Epithelial cell of proximal tubule (primary cell): ENCODE results near the gene ASCC2. TPM values are rescaled to one million over a fixed set of nuclear protein-coding genes. Genes with fewer than 3 reads are reported as not detected.

ENCODE experiments used
- DNase-seq: peaks from one replicate; pipeline ENCODE4 v3.0.0-alpha.2; 2011; ENCODE audit warnings: low read depth
- H3K4me3 ChIP-seq: 2 replicates; pipeline ENCODE4 v1.5.1; 2011; ENCODE audit warnings: low read depth, mild to moderate bottlenecking, low read length
- total RNA-seq: library from RNA; depleted of rRNA; stranded (reverse); fragments of >200 nt; gene quantifications from 2 replicates; pipeline ENCODE4 v1.2.3, GENCODE V29; 2015
- TF ChIP-seq, protein P1 (sequence below): conservative IDR thresholded peaks from 2 replicates; pipeline ENCODE4 v1.5.1; 2012; ENCODE audit warnings: low read depth, mild to moderate bottlenecking, low read length

Gene ASCC2
- total RNA-seq, 1 donor from 2014 or later = 24.0 TPM

DNA sequence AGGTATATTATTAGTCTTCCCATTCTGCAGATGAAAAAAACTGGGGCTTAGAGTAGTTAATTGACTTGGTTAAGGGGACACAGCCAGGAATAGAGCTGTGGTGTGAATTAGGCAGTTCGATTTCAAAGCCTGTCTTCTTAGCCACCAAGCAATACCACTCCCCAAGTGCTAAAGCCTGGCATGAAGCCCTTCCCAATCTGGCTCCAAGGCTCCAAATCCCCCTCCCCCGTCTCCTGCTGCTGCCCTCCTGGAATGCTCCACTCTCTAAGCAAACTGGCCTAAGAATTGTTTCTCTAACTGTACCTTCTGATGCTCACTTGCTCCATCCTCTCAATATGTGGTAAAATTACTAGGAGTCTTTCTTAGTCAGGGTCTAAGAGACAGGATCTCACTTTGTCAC is 18.6 kb downstream of the ASCC2 start:
- TF ChIP-seq, protein P1, sequence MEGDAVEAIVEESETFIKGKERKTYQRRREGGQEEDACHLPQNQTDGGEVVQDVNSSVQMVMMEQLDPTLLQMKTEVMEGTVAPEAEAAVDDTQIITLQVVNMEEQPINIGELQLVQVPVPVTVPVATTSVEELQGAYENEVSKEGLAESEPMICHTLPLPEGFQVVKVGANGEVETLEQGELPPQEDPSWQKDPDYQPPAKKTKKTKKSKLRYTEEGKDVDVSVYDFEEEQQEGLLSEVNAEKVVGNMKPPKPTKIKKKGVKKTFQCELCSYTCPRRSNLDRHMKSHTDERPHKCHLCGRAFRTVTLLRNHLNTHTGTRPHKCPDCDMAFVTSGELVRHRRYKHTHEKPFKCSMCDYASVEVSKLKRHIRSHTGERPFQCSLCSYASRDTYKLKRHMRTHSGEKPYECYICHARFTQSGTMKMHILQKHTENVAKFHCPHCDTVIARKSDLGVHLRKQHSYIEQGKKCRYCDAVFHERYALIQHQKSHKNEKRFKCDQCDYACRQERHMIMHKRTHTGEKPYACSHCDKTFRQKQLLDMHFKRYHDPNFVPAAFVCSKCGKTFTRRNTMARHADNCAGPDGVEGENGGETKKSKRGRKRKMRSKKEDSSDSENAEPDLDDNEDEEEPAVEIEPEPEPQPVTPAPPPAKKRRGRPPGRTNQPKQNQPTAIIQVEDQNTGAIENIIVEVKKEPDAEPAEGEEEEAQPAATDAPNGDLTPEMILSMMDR = no peak
- no peak for DNase-seq
- H3K4me3 ChIP-seq = no peak overlapping the region

- DNase-seq = no peak
- TF ChIP-seq, protein P1 = no peak
- H3K4me3 ChIP-seq = no peak overlapping the region
Measured at GRCh38 chr22:29817724-29818123, 20.4 kb downstream of the ASCC2 start.

DNA sequence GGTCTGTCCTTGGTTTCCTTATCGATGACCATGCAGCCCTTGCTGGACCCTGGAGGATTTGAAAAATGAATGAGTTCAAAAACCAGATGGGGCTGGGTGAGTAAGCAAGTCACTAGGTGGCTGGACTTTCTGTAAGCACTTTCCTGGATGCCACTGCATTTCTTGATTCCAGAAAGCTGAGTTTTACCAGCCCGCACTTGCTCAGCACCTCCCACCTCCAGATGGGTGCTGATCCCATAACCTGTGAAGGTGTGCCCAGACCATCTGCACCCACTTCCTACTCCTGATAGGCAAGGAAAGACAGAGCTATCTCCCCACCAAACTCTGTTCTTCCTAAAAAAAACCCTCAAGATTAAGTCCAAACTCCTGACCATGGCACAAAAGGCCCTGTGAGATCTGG is 21.1 kb downstream of the ASCC2 start:
- no peak overlapping the region for H3K4me3 ChIP-seq
- TF ChIP-seq, protein P1 = no peak
- DNase-seq = no peak

DNA sequence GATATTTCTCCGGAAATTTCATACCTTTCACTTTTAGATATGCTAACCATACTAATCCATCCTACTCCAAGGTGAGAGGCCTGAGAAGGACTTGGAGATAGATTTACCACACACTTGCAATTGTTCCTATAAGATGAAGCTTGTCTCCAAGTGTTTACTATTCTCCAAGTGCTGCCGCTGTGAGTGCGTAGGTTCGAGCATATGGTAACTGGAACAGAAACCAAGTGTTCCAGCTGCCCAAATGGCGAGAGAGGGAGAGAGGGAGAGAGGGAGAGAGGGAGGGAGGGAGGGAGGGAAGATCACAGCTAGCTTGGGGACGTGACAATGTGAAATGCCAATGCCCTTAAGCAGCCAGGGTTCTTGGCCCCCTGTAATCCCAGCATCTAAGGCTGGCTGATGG is 21.5 kb downstream of the ASCC2 start:
- H3K4me3 ChIP-seq = no peak overlapping the region
- DNase-seq = no peak
- TF ChIP-seq, protein P1 = no peak

DNA sequence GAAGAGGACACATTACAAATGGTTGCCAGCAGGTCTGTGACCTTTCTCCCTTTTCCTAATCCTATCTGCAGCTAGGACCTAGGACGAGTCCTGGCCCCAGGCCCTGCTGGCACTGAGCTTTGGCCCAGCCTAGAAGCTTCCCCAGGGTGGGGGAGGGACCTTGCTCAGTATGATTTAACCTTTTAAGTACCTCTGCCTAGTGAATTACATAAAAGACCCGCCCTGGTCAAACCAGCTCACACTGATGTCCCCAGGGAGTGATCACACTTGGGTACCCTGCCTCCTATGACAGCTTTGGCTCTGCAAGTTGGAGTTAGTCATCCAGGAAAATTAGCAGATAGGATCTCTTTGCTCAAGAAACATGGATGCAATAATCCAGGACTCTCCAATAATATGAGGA is 21.9 kb downstream of the ASCC2 start:
- DNase-seq = no peak
- TF ChIP-seq, protein P1 = no peak
- H3K4me3 ChIP-seq = no peak overlapping the region

GRCh38 chr22:29815580-29815979 is 22.5 kb downstream of the ASCC2 start:
- H3K4me3 ChIP-seq = no peak overlapping the region
- DNase-seq = no peak
- TF ChIP-seq, protein P1 = no peak

DNA sequence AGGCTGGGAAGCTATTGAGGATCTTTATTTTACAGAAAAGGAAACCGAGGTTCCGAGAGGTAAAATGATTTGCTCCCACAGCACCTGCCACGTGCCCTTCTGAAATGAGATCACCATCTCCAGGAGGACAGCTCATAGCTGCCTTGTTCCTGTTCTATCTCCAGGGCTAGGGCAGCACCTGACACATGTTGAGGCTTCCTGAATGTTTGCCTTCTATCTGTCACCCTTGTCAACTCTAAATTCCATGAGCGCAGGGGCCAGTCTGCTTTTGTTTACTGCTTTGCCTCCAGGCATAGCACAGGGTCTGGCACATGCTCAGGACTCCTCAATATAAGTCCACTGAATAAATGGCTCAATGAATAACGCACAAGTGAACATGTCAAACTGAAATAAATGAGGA is 24.1 kb downstream of the ASCC2 start:
- H3K4me3 ChIP-seq = no peak overlapping the region
- DNase-seq = no peak
- TF ChIP-seq, protein P1 = no peak
